ENCODE results near the gene NRAP.

Gene NRAP

DNA sequence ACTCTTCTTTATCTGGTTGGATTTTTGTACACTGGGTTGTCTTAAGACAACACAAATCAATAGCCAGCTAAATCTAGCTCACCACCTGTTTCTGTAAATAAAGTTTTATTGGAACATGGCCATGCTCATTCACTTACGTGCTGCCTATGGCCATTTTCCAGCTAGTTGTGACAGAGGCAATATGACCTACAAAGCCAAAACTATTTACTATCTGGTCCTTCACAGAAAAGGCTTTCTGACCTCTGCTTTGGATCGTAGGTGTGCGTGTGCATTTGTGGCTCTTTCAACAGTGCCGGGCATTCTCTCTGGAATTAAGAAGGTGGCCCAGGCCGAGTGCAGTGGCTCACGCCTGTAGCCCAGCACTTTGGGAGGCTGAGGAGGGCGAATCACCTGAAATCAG is 45.5 kb downstream of the NRAP start:
- 83% methylated on average over 7 of the region's 7 CpGs for WGBS
- no peak overlapping the region for H3K27ac ChIP-seq (ENCODE audit: low read length, poor library complexity, severe bottlenecking)
- H3K14ac ChIP-seq (ENCODE audit: low read length in 2 of 2) = no peak overlapping the region
- H2BK15ac ChIP-seq (ENCODE audit: low read depth, poor library complexity, severe bottlenecking) = no peak overlapping the region
- no peak overlapping the region for H2AFZ ChIP-seq (ENCODE audit: low read depth, low read length)
- no peak overlapping the region for H4K8ac ChIP-seq (ENCODE audit: low read length)
- DNase-seq = no peak
- H3K18ac ChIP-seq (ENCODE audit: low read depth in 1 of 2, low read length in 2 of 2) = no peak overlapping the region
- H2BK12ac ChIP-seq (ENCODE audit: low read length in 2 of 2) = no peak overlapping the region
- H3K27me3 ChIP-seq (ENCODE audit: control insufficient read depth in 1 of 2, insufficient read depth in 1 of 2, low read length in 2 of 2) = peaks cover 63 to 98% of the 10 kb centered on the region in 2 experiments
- no peaks in the 10 kb centered on the region for H3K36me3 ChIP-seq (ENCODE audit: control insufficient read depth in 1 of 2, insufficient read depth in 2 of 2, low read depth in 1 of 2, low read length in 2 of 2)
- H3K4me2 ChIP-seq (ENCODE audit: low read length, poor library complexity, severe bottlenecking) = no peak overlapping the region
- H3K9ac ChIP-seq (ENCODE audit: low read length) = no peak overlapping the region
- no peak overlapping the region for H3K4me3 ChIP-seq (ENCODE audit: insufficient read depth in 1 of 2, low read depth in 1 of 2, low read length in 2 of 2)
- H3K23ac ChIP-seq (ENCODE audit: low read length in 2 of 2) = no peak overlapping the region
- H3K4me1 ChIP-seq (ENCODE audit: control insufficient read depth, insufficient read depth, low read depth, low read length) = no peaks in the 10 kb centered on the region
- no peak overlapping the region for H2AK5ac ChIP-seq (ENCODE audit: low read length, severe bottlenecking)
- H4K91ac ChIP-seq (ENCODE audit: low read length) = no peak overlapping the region
- H3K9me3 ChIP-seq (ENCODE audit: control insufficient read depth, low read length) = no peaks in the 10 kb centered on the region
- no peak overlapping the region for H3K4ac ChIP-seq (ENCODE audit: low read depth in 1 of 2, low read length in 2 of 2)
- H2BK5ac ChIP-seq (ENCODE audit: low read depth, low read length, poor library complexity, severe bottlenecking) = no peak overlapping the region
- no peak overlapping the region for H2BK120ac ChIP-seq (ENCODE audit: low read depth, low read length)
- no peaks in the 10 kb centered on the region for H3K79me1 ChIP-seq (replicated peaks; ENCODE audit: low read length, poor library complexity, severe bottlenecking)

DNA sequence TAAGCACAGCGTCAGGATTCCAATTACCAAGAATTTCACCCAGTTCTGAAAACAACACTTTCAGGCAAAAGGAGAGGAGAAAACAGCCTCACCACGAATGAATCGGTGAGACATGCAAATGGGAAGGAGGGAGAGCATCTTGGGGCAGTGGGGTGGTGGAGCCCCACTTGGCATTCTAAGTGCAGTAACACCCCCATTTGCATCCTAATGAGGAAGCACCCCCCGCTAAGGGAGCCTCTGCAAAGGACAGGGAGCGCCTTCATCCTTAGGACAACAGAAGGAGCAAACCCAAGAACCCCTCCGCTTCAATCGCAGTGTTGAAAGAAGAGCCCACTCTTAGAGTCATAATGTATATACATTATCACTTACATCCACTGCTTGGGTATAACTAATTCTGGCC is 46.8 kb downstream of the NRAP start:
- H3K9me3 ChIP-seq (ENCODE audit: control insufficient read depth, low read length) = no peaks in the 10 kb centered on the region
- peak overlapping the region in 1 of 2 experiments; percentile 68 for H3K23ac ChIP-seq (ENCODE audit: low read length in 2 of 2)
- no peak overlapping the region for H2BK15ac ChIP-seq (ENCODE audit: low read depth, poor library complexity, severe bottlenecking)
- H3K9ac ChIP-seq (ENCODE audit: low read length) = no peak overlapping the region
- no peak overlapping the region for H4K91ac ChIP-seq (ENCODE audit: low read length)
- no peak overlapping the region for H3K4me2 ChIP-seq (ENCODE audit: low read length, poor library complexity, severe bottlenecking)
- no peak overlapping the region for H2AFZ ChIP-seq (ENCODE audit: low read depth, low read length)
- H3K79me1 ChIP-seq (replicated peaks; ENCODE audit: low read length, poor library complexity, severe bottlenecking) = no peaks in the 10 kb centered on the region
- no peak overlapping the region for H3K18ac ChIP-seq (ENCODE audit: low read depth in 1 of 2, low read length in 2 of 2)
- no peak overlapping the region for H2BK5ac ChIP-seq (ENCODE audit: low read depth, low read length, poor library complexity, severe bottlenecking)
- WGBS = 19% methylated on average over 7 of the region's 7 CpGs
- no peak for DNase-seq
- H3K27me3 ChIP-seq (ENCODE audit: control insufficient read depth in 1 of 2, insufficient read depth in 1 of 2, low read length in 2 of 2) = peaks cover 72 to 98% of the 10 kb centered on the region in 2 experiments
- no peak overlapping the region for H2AK5ac ChIP-seq (ENCODE audit: low read length, severe bottlenecking)
- H3K14ac ChIP-seq (ENCODE audit: low read length in 2 of 2) = no peak overlapping the region
- H3K4me1 ChIP-seq (ENCODE audit: control insufficient read depth, insufficient read depth, low read depth, low read length) = no peaks in the 10 kb centered on the region
- H2BK12ac ChIP-seq (ENCODE audit: low read length in 2 of 2) = no peak overlapping the region
- no peaks in the 10 kb centered on the region for H3K36me3 ChIP-seq (ENCODE audit: control insufficient read depth in 1 of 2, insufficient read depth in 2 of 2, low read depth in 1 of 2, low read length in 2 of 2)
- H2BK120ac ChIP-seq (ENCODE audit: low read depth, low read length) = no peak overlapping the region
- no peak overlapping the region for H3K27ac ChIP-seq (ENCODE audit: low read length, poor library complexity, severe bottlenecking)
- H3K4ac ChIP-seq (ENCODE audit: low read depth in 1 of 2, low read length in 2 of 2) = no peak overlapping the region
- H3K4me3 ChIP-seq (ENCODE audit: insufficient read depth in 1 of 2, low read depth in 1 of 2, low read length in 2 of 2) = no peak overlapping the region
- H4K8ac ChIP-seq (ENCODE audit: low read length) = no peak overlapping the region

DNA sequence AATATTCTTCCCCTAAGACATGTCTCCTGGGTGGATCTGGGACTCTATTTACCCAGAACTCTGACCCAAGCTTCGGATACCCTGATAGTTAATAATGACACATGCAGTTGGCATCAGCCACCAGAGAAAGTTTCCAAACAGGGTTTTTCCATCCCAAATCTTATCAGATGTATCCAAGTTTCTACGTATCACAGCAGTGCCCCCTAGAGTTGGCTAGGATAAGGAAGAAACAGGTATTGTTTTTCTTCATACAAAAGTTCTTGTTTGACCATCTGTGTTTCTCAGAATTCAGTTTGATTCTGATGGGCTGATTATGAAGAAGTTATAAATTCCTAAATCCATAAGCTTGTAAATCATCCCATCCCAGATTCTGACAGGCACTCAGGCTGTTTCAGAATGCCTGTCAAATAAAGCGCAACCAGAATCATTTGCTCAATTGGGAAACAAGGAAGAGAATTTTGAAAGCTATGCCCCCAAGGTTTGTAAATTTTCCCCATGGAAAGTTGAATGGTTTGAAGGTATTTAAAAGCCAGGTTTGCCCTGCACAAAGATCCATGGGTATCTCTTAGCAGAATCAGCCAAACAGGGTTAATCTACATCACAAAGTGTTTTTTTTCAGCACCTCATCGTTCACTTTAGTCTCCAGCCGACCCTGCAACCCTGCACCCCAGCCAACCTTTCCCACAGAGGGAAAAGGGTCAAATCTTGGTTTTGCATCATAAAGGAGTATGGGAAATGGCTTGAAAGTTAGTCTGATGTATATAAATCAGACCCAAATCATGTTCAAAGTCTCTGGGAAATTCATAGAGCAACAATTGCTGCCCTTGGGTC is 47.4 kb downstream of the NRAP start:
- Histone ChIP-seq H3K18ac (ENCODE audit: low read depth in 1 of 2, low read length in 2 of 2) (no peak overlapping the region), H3K4ac (ENCODE audit: low read depth in 1 of 2, low read length in 2 of 2) (no peak overlapping the region), H2BK15ac (ENCODE audit: low read depth, poor library complexity, severe bottlenecking) (no peak overlapping the region), H2BK120ac (ENCODE audit: low read depth, low read length) (no peak overlapping the region), H3K4me3 (ENCODE audit: insufficient read depth in 1 of 2, low read depth in 1 of 2, low read length in 2 of 2) (no peak overlapping the region), H3K27me3 (ENCODE audit: control insufficient read depth in 1 of 2, insufficient read depth in 1 of 2, low read length in 2 of 2) (peaks cover 69 to 98% of the 10 kb centered on the region in 2 experiments), H4K8ac (ENCODE audit: low read length) (no peak overlapping the region), H3K27ac (ENCODE audit: low read length, poor library complexity, severe bottlenecking) (no peak overlapping the region), H3K14ac (ENCODE audit: low read length in 2 of 2) (no peak overlapping the region), H2AK5ac (ENCODE audit: low read length, severe bottlenecking) (no peak overlapping the region), H2BK5ac (ENCODE audit: low read depth, low read length, poor library complexity, severe bottlenecking) (no peak overlapping the region), H2AFZ (ENCODE audit: low read depth, low read length) (no peak overlapping the region), H3K9ac (ENCODE audit: low read length) (no peak overlapping the region), H3K79me1 (replicated peaks; ENCODE audit: low read length, poor library complexity, severe bottlenecking) (no peaks in the 10 kb centered on the region), H3K4me2 (ENCODE audit: low read length, poor library complexity, severe bottlenecking) (no peak overlapping the region), H3K9me3 (ENCODE audit: control insufficient read depth, low read length) (no peaks in the 10 kb centered on the region), H3K23ac (ENCODE audit: low read length in 2 of 2) (no peak overlapping the region), H3K36me3 (ENCODE audit: control insufficient read depth in 1 of 2, insufficient read depth in 2 of 2, low read depth in 1 of 2, low read length in 2 of 2) (no peaks in the 10 kb centered on the region), H3K4me1 (ENCODE audit: control insufficient read depth, insufficient read depth, low read depth, low read length) (no peaks in the 10 kb centered on the region), H2BK12ac (ENCODE audit: low read length in 2 of 2) (no peak overlapping the region), H4K91ac (ENCODE audit: low read length) (no peak overlapping the region)
- no peak for DNase-seq
- 32% methylated on average over 2 of the region's 5 CpGs for WGBS

DNA sequence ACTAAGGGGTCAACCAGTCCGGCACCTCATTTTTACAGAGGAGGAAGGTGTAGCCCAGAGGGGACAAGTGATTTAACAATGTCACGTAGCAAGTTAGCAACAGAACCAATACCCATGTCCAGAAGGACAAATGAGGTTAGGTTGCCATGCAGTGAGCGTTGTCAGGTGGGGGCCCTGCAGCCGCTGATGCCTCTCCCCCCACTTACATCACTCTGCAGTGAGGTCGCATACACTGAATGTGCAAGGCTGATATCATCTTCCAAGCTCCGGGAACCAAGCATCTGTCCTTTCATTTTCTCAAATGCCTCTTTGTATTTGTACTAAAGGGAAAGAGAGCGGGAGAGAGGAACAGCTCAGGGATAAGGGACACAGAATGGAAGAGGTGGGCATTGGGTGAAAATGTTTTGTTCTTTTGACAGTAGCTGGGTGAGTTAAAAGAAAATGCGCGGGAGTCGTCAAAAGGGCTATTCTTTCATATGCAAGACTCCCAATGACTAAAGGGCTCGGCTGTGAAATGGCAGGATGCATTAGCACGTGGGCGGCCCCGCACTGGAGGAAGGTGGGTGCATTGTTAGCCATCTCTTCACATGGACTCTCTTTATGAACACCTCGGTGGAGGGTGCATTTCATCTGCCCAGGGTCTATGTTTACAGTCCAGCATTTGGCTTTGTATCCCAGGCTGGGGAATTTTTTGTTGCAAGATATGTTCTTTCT is 49.7 kb downstream of the NRAP start:
- Histone ChIP-seq H2AK5ac (ENCODE audit: low read length, severe bottlenecking) (no peak overlapping the region), H2BK15ac (ENCODE audit: low read depth, poor library complexity, severe bottlenecking) (no peak overlapping the region), H3K4ac (ENCODE audit: low read depth in 1 of 2, low read length in 2 of 2) (no peak overlapping the region), H4K8ac (ENCODE audit: low read length) (no peak overlapping the region), H3K36me3 (ENCODE audit: control insufficient read depth in 1 of 2, insufficient read depth in 2 of 2, low read depth in 1 of 2, low read length in 2 of 2) (no peaks in the 10 kb centered on the region), H3K4me2 (ENCODE audit: low read length, poor library complexity, severe bottlenecking) (no peak overlapping the region), H2BK5ac (ENCODE audit: low read depth, low read length, poor library complexity, severe bottlenecking) (no peak overlapping the region), H3K27me3 (ENCODE audit: control insufficient read depth in 1 of 2, insufficient read depth in 1 of 2, low read length in 2 of 2) (peaks cover 63 to 89% of the 10 kb centered on the region in 2 experiments), H3K4me3 (ENCODE audit: insufficient read depth in 1 of 2, low read depth in 1 of 2, low read length in 2 of 2) (no peak overlapping the region), H2BK12ac (ENCODE audit: low read length in 2 of 2) (no peak overlapping the region), H3K9me3 (ENCODE audit: control insufficient read depth, low read length) (no peaks in the 10 kb centered on the region), H3K23ac (ENCODE audit: low read length in 2 of 2) (no peak overlapping the region), H4K91ac (ENCODE audit: low read length) (no peak overlapping the region), H3K14ac (ENCODE audit: low read length in 2 of 2) (no peak overlapping the region), H3K27ac (ENCODE audit: low read length, poor library complexity, severe bottlenecking) (no peak overlapping the region), H3K9ac (ENCODE audit: low read length) (no peak overlapping the region), H2BK120ac (ENCODE audit: low read depth, low read length) (no peak overlapping the region), H3K18ac (ENCODE audit: low read depth in 1 of 2, low read length in 2 of 2) (no peak overlapping the region), H3K4me1 (ENCODE audit: control insufficient read depth, insufficient read depth, low read depth, low read length) (no peaks in the 10 kb centered on the region), H3K79me1 (replicated peaks; ENCODE audit: low read length, poor library complexity, severe bottlenecking) (no peaks in the 10 kb centered on the region), H2AFZ (ENCODE audit: low read depth, low read length) (no peak overlapping the region)
- 62% methylated on average over 13 of the region's 15 CpGs for WGBS
- no peak for DNase-seq
